ENCODE results near the gene TRIP6.

- TF ChIP-seq EZH2 (IDR thresholded peaks at IDR 0.05; ENCODE audit: borderline replicate concordance, low read length) (no peak), CTCF (conservative IDR thresholded peaks at IDR 0.05 in 1 of 2, IDR thresholded peaks at IDR 0.05 in 1 of 2; ENCODE audit: extremely low read depth in 1 of 2, insufficient read depth in 1 of 2, low read depth in 1 of 2, low read length in 2 of 2) (no peak)
Observed at GRCh38 chr7:100839361-100839760, 27.8 kb upstream of the TRIP6 start.
